Prostate gland (tissue), 2 donors: ENCODE measurements around the gene NECTIN1. TPM values are rescaled to one million over a fixed set of nuclear protein-coding genes. Genes with fewer than 3 reads are reported as not detected.

ENCODE experiments used
- DNase-seq: peaks from one replicate; pipeline ENCODE4 v3.0.0-alpha.2; 2019; ENCODE audit warnings: low spot score
- H3K27ac ChIP-seq, 2 donors: fragments of 200-600 bp; sonication (generic); 2 replicates each; pipeline ENCODE4 v1.5.1; 2017 to 2019
- H3K27me3 ChIP-seq: fragments of 200-600 bp; sonication (generic); replicated peaks from 2 replicates; pipeline ENCODE4 v1.5.1; 2019; ENCODE audit not compliant: insufficient read depth
- H3K36me3 ChIP-seq, 2 donors: fragments of 200-600 bp; sonication (generic); 1 replicate in 1 of 2; 2 replicates in 1 of 2; pipeline versions ENCODE4 v1.5.1 to v1.8.1; 2017 to 2019
- H3K4me1 ChIP-seq: fragments of 200-600 bp; sonication (generic); replicated peaks from 2 replicates; pipeline ENCODE4 v1.5.1; 2019
- H3K4me3 ChIP-seq, 2 donors: fragments of 200-600 bp; sonication (generic); 2 replicates each; pipeline ENCODE4 v1.5.1; 2017 to 2019
- H3K9me3 ChIP-seq: fragments of 200-600 bp; sonication (generic); 2 replicates; pipeline ENCODE4 v1.5.1; 2017
- CTCF ChIP-seq, 4 experiments: fragments of 200-600 bp in 2 of 4; fragments of 450-650 bp in 2 of 4; sonication (generic) in 2 of 4; IDR thresholded peaks; 1 replicate in 3 of 4; 2 replicates in 1 of 4; pipeline ENCODE4 v1.5.1; 2016 to 2019; ENCODE audit warnings: antibody characterized with exemption in 4 of 4, mild to moderate bottlenecking in 2 of 4, moderate library complexity in 2 of 4
- POLR2A ChIP-seq: fragments of 450-650 bp; IDR thresholded peaks from one replicate; pipeline ENCODE4 v1.6.1; 2016; ENCODE audit warnings: antibody characterized with exemption, mild to moderate bottlenecking
- POLR2AphosphoS5 ChIP-seq: sonication (generic); formaldehyde crosslinking; IDR thresholded peaks from one replicate; pipeline ENCODE4 v1.6.1; 2017; ENCODE audit warnings: antibody characterized with exemption
- WGBS: methylation state at CpG from one replicate; pipeline ENCODE4 v1.1.5; 2018; 5-methylcytosine and 5-hydroxymethylcytosine counted together
- intact Hi-C: fragments of 100-400 bp; cut with DNase I; formaldehyde crosslinking; loops from one replicate; pipeline ENCODE4 v1.14.2; 2022
- total RNA-seq, 2 donors: library from RNA; depleted of rRNA; stranded (reverse); fragments of >200 nt; gene quantifications; one replicate each; pipeline ENCODE4 v1.1.0, GENCODE V29; 2016

Gene NECTIN1
- total RNA-seq, 2 donors from 2014 or later = 18.7 to 28.2 TPM

GRCh38 chr11:119622454-119623143 is 106.4 kb downstream of the NECTIN1 start:
- TF ChIP-seq POLR2AphosphoS5 (no peak), POLR2A (no peak), CTCF (IDR thresholded peaks at IDR 0.05) (no peak)
- no peaks in the 10 kb centered on the region for H3K27me3 ChIP-seq
- H3K4me3 ChIP-seq = no peak overlapping the region
- no peaks in the 10 kb centered on the region for H3K36me3 ChIP-seq
- H3K27ac ChIP-seq = no peak overlapping the region
- DNase-seq = no peak
- no peaks in the 10 kb centered on the region for H3K9me3 ChIP-seq
- no peaks in the 10 kb centered on the region for H3K4me1 ChIP-seq
- WGBS = 82% methylated on average over 17 of the region's 17 CpGs
- intact Hi-C loops = no loop called here

DNA sequence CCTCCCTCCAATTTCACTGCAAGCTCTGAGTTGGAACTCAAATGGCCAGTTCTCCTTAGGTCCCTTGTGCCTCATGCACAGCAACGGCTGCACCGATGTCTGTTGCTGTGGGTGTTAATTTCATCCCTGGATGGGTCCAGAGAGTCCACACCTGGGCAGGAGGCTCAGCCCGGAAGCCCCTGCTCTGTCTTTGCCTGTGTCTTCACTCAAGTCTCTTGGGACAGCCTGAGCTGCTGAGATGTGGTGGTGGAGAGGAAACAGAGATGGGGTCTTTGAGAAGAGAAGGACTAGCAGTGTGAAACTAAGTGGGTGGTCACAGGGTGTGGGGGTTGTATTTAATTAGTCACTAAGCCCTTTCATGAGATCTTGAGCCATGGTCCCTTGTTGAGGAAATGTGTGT is 109.3 kb downstream of the NECTIN1 start:
- TF ChIP-seq POLR2A = no peak
- TF ChIP-seq POLR2AphosphoS5 = no peak
- TF ChIP-seq CTCF (IDR thresholded peaks at IDR 0.05) = no peak
- no peaks in the 10 kb centered on the region for H3K4me1 ChIP-seq
- no peaks in the 10 kb centered on the region for H3K9me3 ChIP-seq
- no peak for DNase-seq
- WGBS = 67% methylated on average over 3 of the region's 3 CpGs
- H3K27me3 ChIP-seq = no peaks in the 10 kb centered on the region
- H3K27ac ChIP-seq = no peak overlapping the region
- no peaks in the 10 kb centered on the region for H3K36me3 ChIP-seq
- intact Hi-C loops = no loop called here
- no peak overlapping the region for H3K4me3 ChIP-seq

GRCh38 chr11:119618208-119618909 is 110.6 kb downstream of the NECTIN1 start:
- intact Hi-C loops = no loop called here
- 68% methylated on average over 8 of the region's 8 CpGs for WGBS
- DNase-seq = no peak

GRCh38 chr11:119617340-119617713 is 111.7 kb downstream of the NECTIN1 start:
- Histone ChIP-seq H3K4me3 (no peak overlapping the region), H3K4me1 (no peaks in the 10 kb centered on the region), H3K27ac (no peak overlapping the region), H3K9me3 (no peaks in the 10 kb centered on the region), H3K36me3 (no peaks in the 10 kb centered on the region), H3K27me3 (no peaks in the 10 kb centered on the region)
- no peak for DNase-seq
- TF ChIP-seq CTCF (IDR thresholded peaks at IDR 0.05) (no peak), POLR2A (no peak), POLR2AphosphoS5 (no peak)
- intact Hi-C loops = no loop called here
- WGBS = 75% methylated on average over 13 of the region's 13 CpGs

More at GRCh38 chr11:119618208-119618909, 110.6 kb downstream of the NECTIN1 start:
- no peaks in the 10 kb centered on the region for H3K27me3 ChIP-seq
- no peaks in the 10 kb centered on the region for H3K36me3 ChIP-seq
- no peak overlapping the region for H3K27ac ChIP-seq
- H3K4me1 ChIP-seq = no peaks in the 10 kb centered on the region
- H3K4me3 ChIP-seq = no peak overlapping the region
- TF ChIP-seq CTCF (IDR thresholded peaks at IDR 0.05) (no peak), POLR2AphosphoS5 (no peak), POLR2A (no peak)
- H3K9me3 ChIP-seq = no peaks in the 10 kb centered on the region
